Measurements from ENCODE around the gene DUS4L.
"Not testable (repeated sequence)": the region's sequence is repeated elsewhere in the genome, so short reads cannot be mapped to it uniquely, and the experiment has no call there.

The DUS4L gene

DNA sequence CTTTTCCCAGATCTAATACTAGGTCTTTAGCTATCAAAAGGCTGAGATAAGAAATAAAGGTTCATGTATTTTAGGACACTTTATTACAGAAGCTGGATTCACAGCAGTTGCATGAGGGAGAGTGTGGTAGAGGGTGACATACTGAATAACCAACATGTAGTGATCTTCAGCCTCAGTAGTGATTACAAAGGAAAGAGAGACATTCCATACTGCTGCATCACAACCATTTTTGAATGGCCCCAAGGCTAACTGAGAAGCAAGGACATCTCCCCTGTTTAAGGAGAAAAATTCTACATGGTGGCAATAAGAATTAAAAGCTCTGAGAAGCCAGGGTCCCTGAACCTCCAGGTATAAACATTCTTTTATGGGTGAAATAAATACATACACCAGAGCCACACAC, 35.3 kb upstream of the DUS4L start:
- DNase-seq: no peak
- peaks cover 5% of the 10 kb centered on the region; the same call in 1 of the 2 replicates for H3K79me2 ChIP-seq (ENCODE audit: insufficient read depth, low read length)

DNA sequence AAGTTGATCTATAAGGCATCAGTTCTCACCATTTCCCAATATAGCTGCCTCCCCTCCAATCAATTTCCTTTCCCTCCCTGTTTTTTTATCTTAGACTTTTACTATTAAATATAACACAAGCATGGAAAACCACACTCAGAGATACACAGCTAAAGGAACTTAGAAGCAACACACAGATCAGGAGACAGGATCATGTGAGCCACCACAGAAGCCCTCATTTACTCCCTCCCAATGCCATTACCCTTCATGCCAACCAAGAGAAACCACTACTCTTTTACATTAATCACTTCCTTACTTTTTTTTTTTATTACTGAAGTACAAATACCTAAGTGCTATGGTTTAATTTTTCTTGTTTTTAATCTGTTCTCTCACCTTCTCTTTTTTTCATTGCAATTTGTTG, 33.0 kb upstream of the DUS4L start:
- Histone ChIP-seq H3K27ac (ENCODE audit: low read length) (no peak overlapping the region), H2AFZ (ENCODE audit: low read depth, low read length) (no peak overlapping the region), H3K4me3 (ENCODE audit: low read depth in 1 of 2, low read length in 2 of 2) (no peak overlapping the region), H4K20me1 (ENCODE audit: insufficient read depth, low read length) (no peaks in the 10 kb centered on the region), H3K9me3 (ENCODE audit: insufficient read depth, low read length, severe bottlenecking) (no peaks in the 10 kb centered on the region), H3K9ac (ENCODE audit: low read depth, low read length) (no peak overlapping the region), H3K36me3 (ENCODE audit: insufficient read depth, low read length) (peaks cover 10% of the 10 kb centered on the region; the same call in 1 of the 2 replicates), H3K4me2 (ENCODE audit: insufficient read depth, low read length) (no peak overlapping the region), H3K4me1 (ENCODE audit: insufficient read depth, low read length) (no peaks in the 10 kb centered on the region), H3K79me2 (ENCODE audit: insufficient read depth, low read length) (peaks cover 9% of the 10 kb centered on the region; the same call in 1 of the 2 replicates), H3K27me3 (ENCODE audit: insufficient read depth, low read length, poor library complexity) (no peaks in the 10 kb centered on the region)
- DNase-seq (no peak), ATAC-seq (ENCODE audit: insufficient read depth, low read depth) (no peak)
- TF ChIP-seq EZH2 (IDR thresholded peaks at IDR 0.05; ENCODE audit: borderline replicate concordance, low read depth, low read length, severe bottlenecking) (no peak), CTCF (IDR thresholded peaks at IDR 0.05; ENCODE audit: borderline replicate concordance, extremely low read depth, low read length, poor library complexity, severe bottlenecking) (no peak)

More for the DNA sequence above, 35.3 kb upstream of the DUS4L start:
- H3K9me3 ChIP-seq (ENCODE audit: insufficient read depth, low read length, severe bottlenecking): no peaks in the 10 kb centered on the region
- no peaks in the 10 kb centered on the region for H4K20me1 ChIP-seq (ENCODE audit: insufficient read depth, low read length)
- H3K4me2 ChIP-seq (ENCODE audit: insufficient read depth, low read length): no peak overlapping the region
- no peak for ATAC-seq (ENCODE audit: insufficient read depth, low read depth)
- H3K27ac ChIP-seq (ENCODE audit: low read length): no peak overlapping the region
- H3K4me1 ChIP-seq (ENCODE audit: insufficient read depth, low read length): no peaks in the 10 kb centered on the region
- TF ChIP-seq EZH2 (IDR thresholded peaks at IDR 0.05; ENCODE audit: borderline replicate concordance, low read depth, low read length, severe bottlenecking): no peak
- TF ChIP-seq CTCF (IDR thresholded peaks at IDR 0.05; ENCODE audit: borderline replicate concordance, extremely low read depth, low read length, poor library complexity, severe bottlenecking): no peak
- H3K9ac ChIP-seq (ENCODE audit: low read depth, low read length): no peak overlapping the region
- no peak overlapping the region for H3K4me3 ChIP-seq (ENCODE audit: low read depth in 1 of 2, low read length in 2 of 2)
- H3K36me3 ChIP-seq (ENCODE audit: insufficient read depth, low read length): peaks cover 23% of the 10 kb centered on the region; the same call in 1 of the 2 replicates
- no peak overlapping the region for H2AFZ ChIP-seq (ENCODE audit: low read depth, low read length)
- no peaks in the 10 kb centered on the region for H3K27me3 ChIP-seq (ENCODE audit: insufficient read depth, low read length, poor library complexity)

- ATAC-seq (ENCODE audit: insufficient read depth, low read depth) (no peak), DNase-seq (no peak)
- Histone ChIP-seq H3K36me3 (ENCODE audit: insufficient read depth, low read length) (peaks cover 17% of the 10 kb centered on the region), H3K79me2 (ENCODE audit: insufficient read depth, low read length) (peaks cover 11% of the 10 kb centered on the region), H3K9me3 (ENCODE audit: insufficient read depth, low read length, severe bottlenecking) (peaks cover 3% of the 10 kb centered on the region), H3K27ac (ENCODE audit: low read length) (no peak overlapping the region), H2AFZ (ENCODE audit: low read depth, low read length) (no peak overlapping the region), H4K20me1 (ENCODE audit: insufficient read depth, low read length) (no peaks in the 10 kb centered on the region), H3K4me2 (ENCODE audit: insufficient read depth, low read length) (no peak overlapping the region), H3K27me3 (ENCODE audit: insufficient read depth, low read length, poor library complexity) (no peaks in the 10 kb centered on the region), H3K9ac (ENCODE audit: low read depth, low read length) (no peak overlapping the region), H3K4me1 (ENCODE audit: insufficient read depth, low read length) (no peaks in the 10 kb centered on the region), H3K4me3 (ENCODE audit: low read depth in 1 of 2, low read length in 2 of 2) (no peak overlapping the region)
- TF ChIP-seq EZH2 (IDR thresholded peaks at IDR 0.05; ENCODE audit: borderline replicate concordance, low read depth, low read length, severe bottlenecking): no peak
- TF ChIP-seq CTCF (IDR thresholded peaks at IDR 0.05; ENCODE audit: borderline replicate concordance, extremely low read depth, low read length, poor library complexity, severe bottlenecking): no peak
Observed at GRCh38 chr7:107534139-107534538, 29.6 kb upstream of the DUS4L start.

- H3K79me2 ChIP-seq (ENCODE audit: insufficient read depth, low read length): peaks cover 16% of the 10 kb centered on the region
- DNase-seq: not testable (repeated sequence)
Observed at GRCh38 chr7:107537228-107537627, 26.5 kb upstream of the DUS4L start.

More at GRCh38 chr7:107537228-107537627, 26.5 kb upstream of the DUS4L start:
- not testable (repeated sequence) for H3K4me3 ChIP-seq (ENCODE audit: low read depth in 1 of 2, low read length in 2 of 2); H3K27ac ChIP-seq (ENCODE audit: low read length); H4K20me1 ChIP-seq (ENCODE audit: insufficient read depth, low read length); H3K27me3 ChIP-seq (ENCODE audit: insufficient read depth, low read length, poor library complexity); H3K4me2 ChIP-seq (ENCODE audit: insufficient read depth, low read length); H3K4me1 ChIP-seq (ENCODE audit: insufficient read depth, low read length); H3K9me3 ChIP-seq (ENCODE audit: insufficient read depth, low read length, severe bottlenecking); H2AFZ ChIP-seq (ENCODE audit: low read depth, low read length); H3K9ac ChIP-seq (ENCODE audit: low read depth, low read length); ATAC-seq (ENCODE audit: insufficient read depth, low read depth)
- H3K36me3 ChIP-seq (ENCODE audit: insufficient read depth, low read length): peaks cover 26% of the 10 kb centered on the region
